ENCODE data around the gene SLC30A3. TPM values are rescaled to one million over a fixed set of nuclear protein-coding genes. Genes with fewer than 3 reads are reported as not detected.

The SLC30A3 gene
- total and polyA plus RNA-seq, 2 of the 4 experiments (the other 2 are of a cell fraction) = 0.15 TPM; not detected in 1

DNA sequence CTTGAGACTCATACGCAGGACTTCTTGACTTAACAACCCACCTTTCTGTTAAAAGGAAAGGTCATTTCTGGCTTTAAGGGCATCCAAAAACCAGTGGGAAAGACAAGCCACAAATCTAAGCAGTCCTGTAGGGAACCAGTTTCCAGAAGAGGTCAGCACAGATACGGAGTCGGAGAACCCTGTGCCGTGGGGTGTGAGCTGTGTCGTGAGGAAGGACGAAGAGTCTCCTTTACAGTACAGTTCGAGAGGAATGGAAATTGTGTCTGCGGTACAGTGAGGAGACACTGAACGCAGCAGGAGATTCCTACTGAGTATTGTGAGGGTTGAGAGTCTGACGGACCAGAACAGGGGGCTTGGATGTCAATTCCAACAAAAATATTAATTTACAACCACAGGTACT lies 17.7 kb downstream of the SLC30A3 start:
- no peak overlapping the region for H3K27ac ChIP-seq (ENCODE audit: insufficient read depth, low read length)
- H2BK15ac ChIP-seq (ENCODE audit: low read depth, low read length) = no peak overlapping the region
- no peak overlapping the region for H4K8ac ChIP-seq (ENCODE audit: low read depth in 2 of 2, low read length in 2 of 2)
- H2BK120ac ChIP-seq (ENCODE audit: low read depth, low read length) = no peak overlapping the region
- DNase-seq = no peak
- H2AFZ ChIP-seq (replicated peaks; ENCODE audit: low read length, poor library complexity) = no peak overlapping the region
- H2BK5ac ChIP-seq (ENCODE audit: low read depth, low read length, poor library complexity, severe bottlenecking) = no peak overlapping the region
- no peaks in the 10 kb centered on the region for H3K79me1 ChIP-seq (ENCODE audit: low read depth in 1 of 2, low read length in 2 of 2)
- intact Hi-C loops (cut with micrococcal nuclease) = no loop called here
- no peak overlapping the region for H3K9ac ChIP-seq (ENCODE audit: low read depth, low read length)
- H3K23ac ChIP-seq (ENCODE audit: low read depth, low read length) = no peak overlapping the region
- peaks cover 2% of the 10 kb centered on the region; the same call in 1 of the 2 replicates for H3K27me3 ChIP-seq (ENCODE audit: control insufficient read depth, insufficient read depth, low read length)
- H3K9me1 ChIP-seq (ENCODE audit: insufficient read depth, low read length) = no peaks in the 10 kb centered on the region
- in situ Hi-C loops (cut with MboI; ENCODE audit: low sequenced_read_pairs) = no loop called here
- H3K56ac ChIP-seq (ENCODE audit: extremely low read depth, insufficient read depth, low read length) = no peak overlapping the region
- no peak overlapping the region for H3K4me3 ChIP-seq (ENCODE audit: insufficient read depth, low read depth, low read length)
- ATAC-seq (ENCODE audit: low read depth) = no peak
- no peak overlapping the region for H2AK5ac ChIP-seq (ENCODE audit: low read depth, low read length)
- no peaks in the 10 kb centered on the region; the same call in 1 of the 2 replicates for H4K20me1 ChIP-seq (ENCODE audit: insufficient read depth, low read length)
- ChIA-PET POLR2A (ENCODE audit: unreplicated experiment) (interaction anchor here (0.5 kb wide), 1 partner anchor 28 kb away, joined by 20 read pairs; no protein-coding TSS in a partner anchor), CTCF (interaction anchor here (0.5 kb wide), 1 partner anchor 28 kb away, joined by 4 read pairs; no protein-coding TSS in a partner anchor)
- H3K36me3 ChIP-seq (ENCODE audit: control insufficient read depth, insufficient read depth, low read length) = peaks cover 43% of the 10 kb centered on the region
- H3K4ac ChIP-seq (ENCODE audit: low read depth, low read length) = no peak overlapping the region
- no peak overlapping the region for H3K14ac ChIP-seq (replicated peaks; ENCODE audit: low read depth, low read length)
- no peak overlapping the region for H2BK20ac ChIP-seq (ENCODE audit: low read depth, low read length)
- dilution Hi-C loops (cut with HindIII; ENCODE audit: low sequenced_read_pairs, unreplicated experiment) = no loop called here
- H3K9me3 ChIP-seq (ENCODE audit: control insufficient read depth, insufficient read depth, low read length) = no peaks in the 10 kb centered on the region
- H2AK9ac ChIP-seq (replicated peaks; ENCODE audit: low read depth, low read length, poor library complexity) = no peak overlapping the region
- 53% methylated on average over 3 of the region's 10 CpGs; no CpG with 5 or more reads in 1 of the 2 experiments for WGBS, 2 experiments (ENCODE audit: extremely low coverage in 2 of 2, insufficient read length in 1 of 2)
- no TSS peak for BruUV-seq (replicated peaks)
- H4K91ac ChIP-seq (ENCODE audit: insufficient read depth, low read depth, low read length) = no peak overlapping the region
- H3K4me1 ChIP-seq (ENCODE audit: control insufficient read depth, insufficient read depth, low read length) = no peaks in the 10 kb centered on the region
- no peak overlapping the region for H3K18ac ChIP-seq (ENCODE audit: low read depth, low read length)
- H3K4me2 ChIP-seq (ENCODE audit: low read depth, low read length) = no peak overlapping the region
- no peak overlapping the region for H4K5ac ChIP-seq (ENCODE audit: low read depth, low read length)
- TF ChIP-seq POLR2A (IDR thresholded peaks at IDR 0.05; ENCODE audit: low read depth, low read length) = no peak
- TF ChIP-seq RAD21 (IDR thresholded peaks at IDR 0.05; ENCODE audit: low read length) = no peak
- TF ChIP-seq MAFK (IDR thresholded peaks at IDR 0.05; ENCODE audit: low read depth, low read length) = no peak
- TF ChIP-seq MXI1 (IDR thresholded peaks at IDR 0.05; ENCODE audit: borderline replicate concordance, low read depth, low read length) = no peak
- TF ChIP-seq RFX5 (IDR thresholded peaks at IDR 0.05; ENCODE audit: low read depth, low read length) = no peak
- no peak for TF ChIP-seq RCOR1 (IDR thresholded peaks at IDR 0.05; ENCODE audit: insufficient replicate concordance, low read length)
- no peak for TF ChIP-seq MAZ (IDR thresholded peaks at IDR 0.05; ENCODE audit: borderline replicate concordance, low read depth, low read length)
- TF ChIP-seq SMC3 (IDR thresholded peaks at IDR 0.05; ENCODE audit: low read depth, low read length) = no peak
- no peak for TF ChIP-seq CHD1 (IDR thresholded peaks at IDR 0.05; ENCODE audit: low read depth, low read length)
- TF ChIP-seq, protein P1, sequence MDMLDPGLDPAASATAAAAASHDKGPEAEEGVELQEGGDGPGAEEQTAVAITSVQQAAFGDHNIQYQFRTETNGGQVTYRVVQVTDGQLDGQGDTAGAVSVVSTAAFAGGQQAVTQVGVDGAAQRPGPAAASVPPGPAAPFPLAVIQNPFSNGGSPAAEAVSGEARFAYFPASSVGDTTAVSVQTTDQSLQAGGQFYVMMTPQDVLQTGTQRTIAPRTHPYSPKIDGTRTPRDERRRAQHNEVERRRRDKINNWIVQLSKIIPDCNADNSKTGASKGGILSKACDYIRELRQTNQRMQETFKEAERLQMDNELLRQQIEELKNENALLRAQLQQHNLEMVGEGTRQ (IDR thresholded peaks at IDR 0.05; ENCODE audit: low read depth, low read length) = no peak
- no peak for TF ChIP-seq NFE2L2 (IDR thresholded peaks at IDR 0.05; ENCODE audit: low read depth, low read length)
- no peak for TF ChIP-seq CEBPB (IDR thresholded peaks at IDR 0.05; ENCODE audit: low read depth, low read length)
- TF ChIP-seq FOS (IDR thresholded peaks at IDR 0.05; ENCODE audit: low read depth, low read length) = no peak
- TF ChIP-seq BHLHE40 (IDR thresholded peaks at IDR 0.05; ENCODE audit: low read depth, low read length) = no peak
- TF ChIP-seq, protein P2, sequence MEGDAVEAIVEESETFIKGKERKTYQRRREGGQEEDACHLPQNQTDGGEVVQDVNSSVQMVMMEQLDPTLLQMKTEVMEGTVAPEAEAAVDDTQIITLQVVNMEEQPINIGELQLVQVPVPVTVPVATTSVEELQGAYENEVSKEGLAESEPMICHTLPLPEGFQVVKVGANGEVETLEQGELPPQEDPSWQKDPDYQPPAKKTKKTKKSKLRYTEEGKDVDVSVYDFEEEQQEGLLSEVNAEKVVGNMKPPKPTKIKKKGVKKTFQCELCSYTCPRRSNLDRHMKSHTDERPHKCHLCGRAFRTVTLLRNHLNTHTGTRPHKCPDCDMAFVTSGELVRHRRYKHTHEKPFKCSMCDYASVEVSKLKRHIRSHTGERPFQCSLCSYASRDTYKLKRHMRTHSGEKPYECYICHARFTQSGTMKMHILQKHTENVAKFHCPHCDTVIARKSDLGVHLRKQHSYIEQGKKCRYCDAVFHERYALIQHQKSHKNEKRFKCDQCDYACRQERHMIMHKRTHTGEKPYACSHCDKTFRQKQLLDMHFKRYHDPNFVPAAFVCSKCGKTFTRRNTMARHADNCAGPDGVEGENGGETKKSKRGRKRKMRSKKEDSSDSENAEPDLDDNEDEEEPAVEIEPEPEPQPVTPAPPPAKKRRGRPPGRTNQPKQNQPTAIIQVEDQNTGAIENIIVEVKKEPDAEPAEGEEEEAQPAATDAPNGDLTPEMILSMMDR (conservative IDR thresholded peaks at IDR 0.05; ENCODE audit: low read depth, low read length) = no peak
- TF ChIP-seq, protein P3, sequence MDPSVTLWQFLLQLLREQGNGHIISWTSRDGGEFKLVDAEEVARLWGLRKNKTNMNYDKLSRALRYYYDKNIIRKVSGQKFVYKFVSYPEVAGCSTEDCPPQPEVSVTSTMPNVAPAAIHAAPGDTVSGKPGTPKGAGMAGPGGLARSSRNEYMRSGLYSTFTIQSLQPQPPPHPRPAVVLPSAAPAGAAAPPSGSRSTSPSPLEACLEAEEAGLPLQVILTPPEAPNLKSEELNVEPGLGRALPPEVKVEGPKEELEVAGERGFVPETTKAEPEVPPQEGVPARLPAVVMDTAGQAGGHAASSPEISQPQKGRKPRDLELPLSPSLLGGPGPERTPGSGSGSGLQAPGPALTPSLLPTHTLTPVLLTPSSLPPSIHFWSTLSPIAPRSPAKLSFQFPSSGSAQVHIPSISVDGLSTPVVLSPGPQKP (IDR thresholded peaks at IDR 0.05; ENCODE audit: borderline replicate concordance, low read depth, low read length) = no peak

Measured in IMR-90 (cell line).